Eye (tissue), 1 donor: ENCODE measurements around the gene ATP5F1B.
A peak's percentile ranks its signal among the peaks of the same experiment; 100 is the strongest.
"Not testable (repeated sequence)": the region's sequence is repeated elsewhere in the genome, so short reads cannot be mapped to it uniquely, and the experiment has no call there.

Experiments
- DNase-seq: peaks from one replicate; pipeline ENCODE4 v3.0.0-alpha.2; 2015

ATP5F1B gene

DNA sequence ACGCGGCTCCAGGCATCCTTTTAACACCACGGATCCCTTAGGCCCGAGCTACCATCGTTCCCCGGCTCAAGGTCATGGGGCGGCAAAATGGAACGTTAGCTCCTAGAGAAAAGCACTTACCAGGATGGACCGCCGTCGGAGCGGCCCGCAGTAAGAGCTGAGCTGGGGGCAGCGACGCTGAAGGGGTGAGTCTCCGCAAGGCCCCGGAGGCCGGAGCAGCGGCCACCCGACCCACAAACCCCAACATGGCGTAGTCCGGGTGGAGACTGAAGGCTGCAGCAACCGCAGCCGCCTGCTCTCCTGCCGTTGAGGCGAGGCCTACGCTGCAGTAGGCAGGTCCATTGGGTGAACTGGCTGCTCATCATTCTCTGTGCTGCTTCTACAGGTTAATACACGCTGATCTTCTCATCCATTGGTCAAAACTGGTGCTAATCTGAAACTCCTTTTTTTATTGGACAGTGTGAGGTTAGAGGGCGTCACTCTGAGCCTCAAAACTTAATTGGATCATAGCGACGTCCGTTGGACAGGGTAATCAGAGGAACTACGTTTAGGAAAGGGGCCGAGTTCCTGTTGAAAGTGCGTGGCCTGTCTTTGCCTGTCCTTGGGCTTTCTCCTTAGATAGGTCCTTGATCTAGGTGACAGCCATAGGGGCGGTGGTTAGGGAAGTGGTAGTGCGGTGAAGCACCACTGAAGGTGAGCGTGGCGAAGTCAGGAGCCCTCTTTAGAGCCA, at the start of gene ATP5F1B:
Gene ATP5F1B, minus strand, starts transcription at position 268 of the 730 bp plus-strand sequence. Its CDS starts 21 bp downstream, at position 247.
- peak; percentile 99 for DNase-seq

DNA sequence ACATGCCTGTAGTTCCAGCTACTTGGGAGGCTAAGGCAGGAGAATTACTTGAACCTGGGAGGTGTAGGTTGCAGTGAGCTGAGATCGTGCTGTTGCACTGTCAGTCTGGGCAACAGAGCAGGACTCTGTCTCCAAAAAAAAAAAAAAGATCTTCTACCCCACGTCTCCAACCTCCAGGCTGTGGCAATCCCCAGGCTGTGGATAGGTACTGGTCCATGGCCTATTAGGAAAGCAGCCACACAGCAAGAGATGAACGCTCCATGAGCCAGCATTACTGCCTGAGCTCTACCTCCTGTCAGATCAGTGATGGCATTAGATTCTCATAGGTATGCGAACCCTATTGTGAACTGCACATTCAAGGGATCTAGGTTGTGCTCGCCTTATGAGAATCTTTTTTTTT, 48.4 kb upstream of the ATP5F1B start:
- no peak for DNase-seq

DNA sequence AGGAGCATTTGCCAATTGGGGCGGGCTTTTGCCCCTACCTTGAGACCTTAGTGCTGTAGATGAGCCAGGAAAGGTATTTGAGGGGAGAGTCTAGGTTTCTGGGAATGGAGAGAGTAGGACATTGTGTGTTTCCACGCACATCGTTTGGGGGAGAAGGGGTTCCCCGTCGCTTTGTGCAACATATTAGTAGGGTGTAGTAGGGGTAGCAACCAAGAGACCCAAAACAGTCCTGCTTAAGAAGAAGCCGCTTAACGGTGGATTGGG, 43.0 kb upstream of the ATP5F1B start:
- no peak for DNase-seq

DNA sequence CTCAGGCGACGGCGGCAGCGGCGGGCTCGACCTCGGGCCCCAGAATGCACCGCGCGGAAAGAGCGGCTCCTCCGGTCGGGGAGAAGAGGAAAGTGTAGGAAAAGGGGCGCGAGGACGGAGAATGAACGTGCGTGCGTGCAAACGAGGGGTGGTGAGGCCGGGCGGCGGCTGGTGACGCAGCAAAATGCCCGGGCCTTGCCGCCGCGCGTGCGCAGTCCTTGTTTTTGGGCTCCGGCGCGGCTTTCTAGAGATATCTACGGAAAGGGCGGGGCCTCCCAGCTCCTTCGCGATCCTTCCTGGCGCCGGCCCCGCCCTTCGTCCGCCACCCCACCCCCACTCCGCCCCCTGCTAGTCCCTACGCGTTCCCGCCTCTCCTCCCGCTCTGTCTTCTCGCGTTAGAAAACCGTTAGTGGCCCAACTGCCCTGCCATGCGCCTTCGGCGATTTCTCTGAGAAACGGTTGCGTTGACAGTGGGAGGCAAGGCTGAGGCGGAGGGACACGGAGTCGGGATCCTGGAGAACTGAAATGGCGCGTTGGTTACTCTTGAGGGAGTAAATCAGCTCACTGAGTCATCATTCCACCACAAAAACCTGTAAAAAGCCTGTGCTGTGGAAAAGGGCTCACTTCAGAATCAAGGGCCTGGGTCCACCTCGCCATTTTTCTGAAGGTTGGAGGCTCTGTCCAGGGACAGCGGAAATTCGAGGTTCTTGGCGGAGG, 42.5 kb upstream of the ATP5F1B start, which contains the start of gene PTGES3:
Gene PTGES3, minus strand, starts transcription at position 156 of the 717 bp plus-strand sequence. CDS start 285 bp downstream, outside the sequence.
- peak; percentile 99 for DNase-seq

DNA sequence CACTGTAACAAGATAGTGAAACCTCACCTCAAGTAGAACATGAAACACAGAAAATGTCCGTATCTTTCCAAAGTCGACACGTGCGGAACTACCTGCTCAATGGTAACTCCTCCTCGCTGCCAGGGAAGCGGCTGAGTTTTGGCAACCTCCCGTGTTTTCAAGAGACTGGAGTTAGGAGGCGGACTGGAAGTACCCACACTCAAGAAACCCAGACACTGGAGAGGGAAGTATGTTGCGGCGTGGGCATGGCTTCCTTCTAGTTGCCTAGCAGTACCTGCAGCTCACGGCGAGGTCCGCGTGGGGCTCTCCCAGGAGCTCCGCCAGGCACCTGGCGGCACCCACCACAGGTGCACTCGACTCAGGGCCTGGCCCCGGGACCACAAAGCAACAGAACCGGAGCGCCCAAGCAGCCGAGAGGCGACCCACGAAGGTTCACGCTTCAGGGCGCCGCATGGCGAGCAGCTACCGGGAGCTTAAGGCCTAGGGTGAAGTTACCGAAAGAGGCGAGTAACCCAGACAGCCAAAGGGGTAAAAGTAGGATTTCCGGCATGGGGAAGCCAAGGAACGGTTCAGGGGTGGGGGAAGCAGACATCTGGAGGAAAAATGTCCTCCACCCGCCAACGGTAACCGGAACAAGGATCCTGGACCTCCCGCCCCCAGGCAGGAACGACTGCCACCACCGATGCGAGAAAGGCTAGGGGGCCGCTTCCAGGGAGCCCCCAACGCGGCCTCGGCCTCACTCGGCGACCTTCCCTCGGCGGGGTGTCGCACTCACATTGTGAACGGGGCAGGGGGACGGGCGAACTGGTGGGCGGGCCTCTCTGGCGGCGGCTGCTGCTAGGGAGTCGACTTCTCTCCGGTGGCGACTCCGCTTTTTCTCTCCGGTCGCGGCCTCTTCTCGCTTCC, 41.7 kb upstream of the ATP5F1B start:
- DNase-seq = peak; percentile 71

DNA sequence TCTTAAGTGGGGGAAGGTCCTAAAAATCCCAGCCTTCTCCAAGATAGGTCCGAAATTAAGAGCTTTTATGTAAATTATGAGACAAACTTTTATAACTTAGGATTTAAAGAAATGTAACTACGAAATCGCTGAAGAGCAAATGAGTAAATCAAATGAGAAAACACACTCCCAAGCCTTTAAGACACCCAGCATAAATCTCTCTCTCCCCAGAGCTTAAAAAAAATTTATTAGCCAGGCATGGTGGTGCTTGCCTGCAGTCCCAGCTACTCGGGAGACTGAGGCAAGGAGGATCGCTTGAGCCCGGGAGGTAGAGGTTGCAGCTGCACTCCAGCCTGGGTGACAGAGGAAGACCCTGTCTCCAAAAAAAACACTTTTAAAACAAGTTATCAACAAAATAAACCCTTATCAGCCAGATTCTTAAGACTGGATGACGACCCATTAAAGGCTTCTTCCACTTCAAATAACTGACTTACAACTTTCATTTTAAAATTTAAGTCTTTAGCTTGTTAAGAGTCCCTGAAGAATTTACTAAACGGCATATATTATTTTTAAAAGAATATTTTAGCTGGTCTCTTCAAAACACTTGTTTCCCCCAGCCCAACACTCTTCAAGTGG, 39.1 kb upstream of the ATP5F1B start:
- no peak for DNase-seq

DNA sequence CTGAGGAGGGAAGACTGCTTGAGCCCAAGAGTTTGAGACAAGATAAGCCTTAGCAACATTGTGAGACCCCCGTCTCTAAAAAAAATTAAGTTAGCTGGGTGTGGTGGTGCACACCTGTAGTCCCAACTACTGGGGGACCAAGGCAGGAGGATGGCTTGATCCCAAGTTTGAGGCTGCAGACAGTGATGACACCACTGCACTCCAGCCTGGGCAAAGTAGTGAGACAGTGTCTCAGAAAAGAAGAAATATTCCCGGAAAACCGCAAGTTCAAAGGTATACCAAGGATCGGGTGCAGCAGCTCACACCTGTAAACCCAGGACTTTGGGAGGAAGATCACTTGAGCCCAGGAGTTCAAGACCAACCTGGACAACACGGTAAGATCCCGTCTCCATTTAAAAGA, 36.5 kb upstream of the ATP5F1B start:
- no peak for DNase-seq

DNA sequence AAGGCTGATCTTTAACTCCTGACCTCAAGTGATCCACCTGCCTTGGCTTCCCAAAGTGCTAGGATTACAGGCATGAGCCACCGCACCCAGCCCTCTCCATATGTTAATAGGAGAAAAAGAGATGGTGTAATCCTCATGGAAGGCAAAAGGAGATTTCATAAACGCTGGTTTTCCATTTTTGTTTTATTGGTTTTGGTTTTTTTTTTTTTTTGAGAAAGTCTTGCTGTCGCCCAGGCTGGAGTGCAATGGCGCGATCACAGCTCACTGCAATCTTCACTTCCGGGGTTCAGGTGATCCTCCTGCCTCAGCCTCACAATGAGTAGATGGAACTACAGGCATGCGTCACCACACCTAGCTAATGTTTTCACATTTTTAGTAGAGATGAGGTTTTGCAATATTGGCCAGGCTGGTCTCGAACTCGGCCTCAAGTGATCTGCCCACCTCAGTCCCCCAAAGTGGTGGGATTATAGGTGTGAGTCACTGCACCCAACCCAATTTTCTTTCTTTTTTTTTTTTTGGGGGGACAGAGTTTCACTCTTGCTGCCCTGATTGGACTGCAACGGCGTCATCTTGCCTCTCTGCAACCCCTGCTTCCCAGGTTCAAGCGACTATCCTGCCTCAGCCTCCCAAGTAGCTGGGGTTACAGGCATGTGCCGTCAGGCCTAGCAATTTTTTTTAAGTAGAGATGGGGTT, 34.2 kb upstream of the ATP5F1B start:
- DNase-seq = no peak

DNA sequence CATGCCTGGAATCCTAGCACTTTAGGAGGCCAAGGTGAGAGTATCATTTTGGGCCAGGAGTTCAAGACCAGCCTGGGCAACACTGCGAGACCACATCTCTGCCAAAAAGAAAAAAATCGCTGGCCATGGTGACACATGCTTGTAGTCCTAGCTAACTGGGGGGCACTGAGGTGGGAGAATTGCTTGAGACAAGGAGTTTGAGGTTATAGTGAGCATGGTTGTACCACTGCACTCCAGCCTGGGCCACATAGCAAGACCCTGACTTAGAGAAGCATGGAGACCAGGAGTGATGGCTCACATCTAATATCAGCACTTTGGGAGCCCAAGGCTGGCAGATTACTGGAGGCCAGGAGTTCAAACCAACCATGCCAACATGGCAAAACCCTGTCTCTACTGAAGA, 33.1 kb upstream of the ATP5F1B start:
- no peak for DNase-seq

DNA sequence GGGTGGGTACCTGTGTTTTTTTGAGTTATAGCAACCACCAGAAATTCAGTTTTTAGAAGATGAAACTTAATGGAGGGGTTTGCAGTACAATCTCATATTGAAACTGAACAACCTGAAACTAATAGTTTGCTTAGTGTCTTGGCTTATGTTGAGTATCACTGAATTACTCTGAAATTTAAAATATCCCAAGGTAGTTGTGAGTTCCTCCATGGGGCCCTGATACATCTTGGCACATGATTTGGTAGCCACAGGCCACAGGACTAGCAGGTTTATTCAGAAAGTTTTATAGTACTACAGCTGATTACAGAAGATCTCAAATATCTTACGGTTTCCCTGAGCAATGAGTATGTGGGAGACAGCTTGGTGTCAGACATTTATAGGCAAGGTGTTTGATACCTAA, 31.9 kb upstream of the ATP5F1B start:
- DNase-seq = no peak

DNA sequence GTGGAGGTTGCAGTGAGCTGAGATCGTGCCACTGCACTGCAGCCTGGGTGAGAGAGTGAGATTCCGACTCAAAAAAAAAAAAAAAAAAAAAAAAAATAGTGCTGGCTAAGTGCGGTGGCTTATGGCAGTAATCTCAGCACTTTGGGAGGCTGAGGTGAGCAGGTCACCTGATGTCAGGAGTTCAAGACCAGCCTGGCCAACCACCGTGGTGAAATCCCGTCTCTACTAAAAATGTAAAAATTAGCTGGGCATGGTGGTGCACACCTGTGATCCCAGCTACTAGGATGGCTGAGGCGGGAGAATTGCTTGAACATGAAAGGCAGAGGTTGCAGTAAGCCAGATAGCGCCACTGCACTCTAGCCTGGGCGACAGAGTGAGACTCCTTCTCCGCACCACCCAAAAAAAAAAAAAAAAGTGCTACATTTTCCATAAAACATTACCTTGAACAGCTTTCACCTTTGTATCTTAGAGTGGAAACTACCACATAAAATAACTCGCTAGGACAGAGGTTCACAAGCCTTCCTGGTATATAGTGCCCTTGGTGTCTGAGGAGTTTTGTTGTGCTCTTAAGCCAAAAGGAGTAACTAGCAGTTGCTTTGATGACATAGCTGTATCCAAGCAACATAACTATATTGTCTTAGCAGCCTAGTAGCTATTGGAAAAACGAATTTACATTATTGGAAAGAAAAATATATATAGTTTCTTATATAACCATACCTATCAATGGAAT, 31.2 kb upstream of the ATP5F1B start:
- no peak for DNase-seq

DNA sequence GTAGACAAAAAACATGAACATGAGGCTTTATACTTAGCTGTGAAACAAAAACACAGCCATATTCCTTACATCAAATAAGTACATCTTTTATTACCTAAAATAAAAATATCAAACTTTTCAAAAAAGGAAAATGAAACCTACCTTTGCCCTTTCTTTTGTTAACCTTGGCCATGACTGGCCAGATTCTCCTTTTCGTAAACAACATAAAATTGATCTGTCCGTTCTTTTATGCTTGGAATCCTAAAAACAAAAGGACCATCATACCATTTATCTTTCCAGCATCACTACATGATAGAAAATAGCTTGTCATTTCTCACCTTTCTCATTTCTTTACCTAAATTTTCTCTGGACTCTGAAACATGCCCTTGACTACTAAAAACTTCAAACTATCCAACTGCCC, 25.8 kb upstream of the ATP5F1B start:
- DNase-seq = no peak

DNA sequence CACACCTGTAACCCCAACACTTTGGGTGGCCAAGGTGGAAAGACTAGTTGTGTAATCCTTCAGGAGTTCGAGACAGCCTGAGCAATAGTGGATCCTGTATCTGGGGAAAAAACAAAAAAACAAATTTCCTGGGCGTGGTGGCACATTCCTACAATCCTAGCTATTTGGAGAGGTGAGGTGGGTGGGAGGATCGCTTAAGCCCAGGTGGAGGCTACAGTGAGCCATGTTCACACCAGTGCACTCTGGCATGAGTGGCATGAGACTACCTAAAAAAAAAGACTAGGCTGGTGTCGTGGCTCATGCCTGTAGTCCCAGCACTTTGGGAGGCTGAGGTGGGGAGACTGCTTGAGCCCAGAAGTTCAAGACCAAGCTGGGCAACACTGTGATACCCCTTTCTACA, 25.1 kb upstream of the ATP5F1B start:
- DNase-seq = no peak

DNA sequence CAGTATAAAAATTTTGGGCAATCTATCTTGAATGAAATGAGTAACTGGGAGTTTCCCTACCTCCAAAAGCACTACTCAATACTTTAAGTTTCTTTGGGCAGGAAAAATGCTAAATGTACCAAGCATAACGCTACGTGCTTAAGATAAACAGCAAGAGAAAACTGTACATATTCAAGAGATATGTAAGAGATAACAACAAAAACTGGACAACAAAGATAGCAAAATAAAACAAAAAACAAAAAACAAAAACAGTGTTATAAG, 22.3 kb upstream of the ATP5F1B start:
- no peak for DNase-seq

DNA sequence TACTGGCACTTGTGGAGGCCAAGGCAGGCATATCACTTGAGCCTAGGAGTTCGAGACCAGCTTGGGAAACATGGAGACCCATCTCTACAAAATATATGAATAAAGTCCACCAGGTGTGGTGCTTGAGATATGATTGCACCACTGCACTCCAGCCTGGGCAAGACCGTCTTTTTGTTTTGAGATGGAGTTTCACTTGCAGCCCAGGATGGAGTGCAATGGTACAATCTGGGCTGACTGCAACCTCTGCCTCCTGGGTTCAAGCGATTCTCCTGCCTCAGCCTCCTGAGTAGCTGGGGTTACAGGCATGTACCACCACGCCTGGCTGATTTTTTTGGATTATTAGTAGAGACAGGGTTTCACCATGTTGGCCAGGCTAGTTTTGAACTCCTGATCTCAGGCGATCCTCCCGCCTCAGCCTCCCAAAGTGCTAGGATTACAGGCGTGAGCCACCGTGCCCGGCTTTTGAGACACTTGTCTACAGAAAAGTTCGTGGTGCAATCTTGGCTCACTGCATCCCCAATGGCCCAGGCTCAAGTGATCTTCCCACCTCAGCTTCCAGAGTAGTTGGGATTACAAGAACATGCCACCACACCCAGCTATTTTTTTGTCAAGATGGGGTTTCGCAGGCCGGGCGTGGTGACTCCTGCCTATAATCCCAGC, 16.3 kb upstream of the ATP5F1B start:
- DNase-seq = no peak

DNA sequence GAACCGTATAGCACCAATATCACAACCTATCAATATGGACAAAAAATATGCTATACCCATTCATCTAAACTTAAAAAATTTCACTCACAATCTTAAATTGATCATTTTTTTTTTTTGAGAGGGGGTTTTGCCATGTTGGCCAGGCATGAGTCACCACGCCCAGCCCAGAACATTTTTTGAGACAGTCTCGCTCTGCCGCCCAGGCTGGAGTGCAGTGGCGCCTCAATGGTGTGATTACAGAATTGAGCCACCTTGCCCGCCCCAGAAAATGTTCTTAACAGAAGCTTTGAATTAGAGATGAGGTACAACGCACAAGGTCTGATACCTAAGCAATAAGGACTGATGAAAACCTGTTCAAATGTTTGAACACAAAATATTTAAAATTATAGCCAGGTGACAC, 15.8 kb upstream of the ATP5F1B start:
- DNase-seq = no peak

DNA sequence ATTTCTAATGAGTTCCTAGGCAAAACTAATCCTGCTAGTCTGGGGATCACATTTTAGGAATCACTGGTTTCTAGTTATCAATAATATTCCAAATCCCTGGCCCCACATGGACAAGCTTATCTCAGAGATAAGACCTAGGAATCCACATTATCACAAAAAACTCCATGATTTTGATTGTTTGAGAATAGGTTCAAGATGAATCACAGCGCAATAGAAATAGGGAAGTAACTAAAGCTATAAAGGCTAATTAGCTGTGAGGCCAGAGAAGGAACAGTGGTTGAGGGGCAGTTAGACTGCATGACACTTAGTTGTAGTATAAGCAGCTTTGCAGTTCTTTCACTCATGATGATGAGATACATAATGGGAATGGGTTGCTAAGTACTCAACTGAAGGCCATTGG, 13.1 kb upstream of the ATP5F1B start:
- no peak for DNase-seq

DNA sequence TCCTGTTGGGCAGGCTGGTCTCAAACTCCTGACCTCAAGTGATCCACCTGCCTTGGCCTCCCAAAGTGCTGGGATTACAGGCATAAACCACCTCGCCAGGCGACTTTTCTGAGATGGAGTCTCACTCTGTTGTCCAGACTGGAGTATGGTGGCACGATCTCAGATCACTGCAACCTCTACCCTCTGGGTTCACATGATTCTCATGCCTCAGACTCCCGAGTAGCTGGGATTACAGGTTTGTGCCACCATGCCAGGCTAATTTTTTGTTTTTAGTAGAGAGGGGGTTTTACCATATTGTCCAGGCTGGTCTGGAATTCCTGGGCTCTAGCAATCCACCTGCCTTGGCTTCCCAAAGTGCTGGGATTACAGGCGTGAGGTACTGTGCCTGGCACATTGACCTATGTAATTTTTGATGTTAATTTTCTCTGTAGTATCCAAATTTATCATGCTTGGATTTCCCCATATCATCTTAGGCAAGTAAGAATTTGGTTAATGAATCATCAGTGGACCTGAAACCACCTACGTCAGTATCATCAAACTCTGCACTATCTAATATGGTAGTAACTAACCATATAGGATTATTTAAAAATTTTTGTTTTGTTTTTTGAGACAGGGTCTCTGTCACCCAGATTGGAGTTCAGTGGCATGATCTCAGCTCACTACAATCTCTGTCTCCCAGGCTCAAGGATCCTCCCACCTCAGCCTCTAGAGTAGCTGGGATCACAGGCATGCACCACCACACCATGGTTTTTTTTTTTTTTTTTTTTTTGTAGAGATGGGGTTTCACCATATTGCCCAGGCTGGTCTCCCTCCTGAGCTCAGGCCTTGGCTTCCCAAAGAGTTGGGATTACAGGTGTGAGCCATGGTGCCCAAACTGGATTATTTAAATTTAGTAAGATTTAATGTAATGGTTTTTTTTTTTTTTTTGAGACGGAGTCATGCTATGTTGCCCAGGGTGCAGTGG, 11.9 kb upstream of the ATP5F1B start:
- no peak for DNase-seq

DNA sequence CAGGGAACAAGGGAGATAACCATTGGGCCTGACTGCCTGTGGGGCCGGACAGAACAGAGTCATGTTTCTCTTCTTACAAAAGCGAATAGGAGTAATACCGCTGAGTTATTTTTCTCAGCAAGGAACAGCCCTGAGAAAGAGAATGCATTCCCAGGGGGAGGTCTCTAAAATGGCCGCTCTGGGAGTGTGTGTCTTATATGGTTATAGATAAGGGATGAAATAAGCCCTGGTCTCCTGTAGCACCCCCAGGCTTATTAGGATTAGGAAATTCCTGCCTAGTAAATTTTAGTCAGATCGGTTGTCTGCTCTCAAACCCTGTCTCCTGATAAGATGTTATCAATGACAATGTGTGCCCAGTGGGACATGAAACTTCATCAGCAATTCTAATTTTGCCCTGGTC, 8.0 kb upstream of the ATP5F1B start:
- DNase-seq = not testable (repeated sequence)

DNA sequence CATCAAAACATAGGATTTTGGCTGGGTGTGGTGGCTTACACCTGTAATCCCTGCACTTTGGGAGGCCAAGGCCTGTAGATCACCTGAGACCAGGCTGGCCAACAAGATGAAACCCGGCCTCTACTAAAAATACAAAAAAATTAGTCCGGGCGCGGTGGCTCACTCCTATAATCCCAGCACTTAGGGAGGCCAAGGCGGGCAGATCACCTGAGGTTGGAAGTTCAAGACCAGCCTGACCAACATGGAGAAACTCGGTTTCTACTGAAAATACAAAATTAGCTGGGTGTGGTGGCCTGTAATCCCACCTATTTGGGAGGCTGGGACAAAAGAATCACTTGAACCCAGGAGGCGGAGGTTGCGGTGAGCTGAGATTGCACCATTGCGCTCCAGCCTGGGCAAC, 2.2 kb upstream of the ATP5F1B start:
- DNase-seq = not testable (repeated sequence)
